H1 (cell line): ENCODE measurements around the gene ASTN1. TPM values are rescaled to one million over a fixed set of nuclear protein-coding genes. Genes with fewer than 3 reads are reported as not detected.

Experiments
- BRCA1 ChIP-seq: IDR thresholded peaks from 2 replicates; pipeline ENCODE4 v1.6.1; 2012; ENCODE audit warnings: low read depth, low read length, improper control_type of control experiment
- CHD2 ChIP-seq: IDR thresholded peaks from 2 replicates; pipeline ENCODE4 v1.6.1; 2012; ENCODE audit warnings: low read length, improper control_type of control experiment
- KDM4A ChIP-seq: IDR thresholded peaks from one replicate; pipeline ENCODE4 v1.7.1; 2012; ENCODE audit warnings: low read depth, mild to moderate bottlenecking, moderate library complexity, low read length, inconsistent platforms; ENCODE audit not compliant: severe bottlenecking
- SP1 ChIP-seq: IDR thresholded peaks from 2 replicates; pipeline ENCODE4 v1.6.1; 2011; ENCODE audit warnings: low read depth, low read length
- SP2 ChIP-seq: IDR thresholded peaks from 2 replicates; pipeline ENCODE4 v1.6.1; 2012; ENCODE audit warnings: mild to moderate bottlenecking, low read length, inconsistent platforms
- SP4 ChIP-seq: IDR thresholded peaks from 2 replicates; pipeline ENCODE4 v1.6.1; 2012; ENCODE audit warnings: low read length, inconsistent platforms
- TAF1 ChIP-seq: IDR thresholded peaks from 2 replicates; pipeline ENCODE4 v1.6.1; 2011; ENCODE audit warnings: mild to moderate bottlenecking, low read depth, low read length
- polyA plus RNA-seq, 7 experiments: library from polyadenylated mRNA; depleted of rRNA in 3 of 7; stranded (reverse) in 5 of 7; unstranded in 2 of 7; fragments of >200 nt in 5 of 7; fragments of 200-250 nt in 2 of 7; gene quantifications; 1 replicate in 5 of 7; 2 replicates in 1 of 7; 4 replicates in 1 of 7; pipeline versions ENCODE4 v1.2.1 to v1.2.3, GENCODE V29; 2011 to 2013; ENCODE audit warnings: missing spikeins in 2 of 7, mixed read lengths in 2 of 7
- total RNA-seq: library from RNA; stranded (reverse); fragmentation: NEBNext Ultra II Directional; extraction: Animal tissue kit (Norgen Biotek cat#: 25700); gene quantifications from 2 replicates; pipeline ENCODE4 v1.2.1, GENCODE V29; 2021
- TF ChIP-seq, protein P1 (sequence below): fragments of 300-600 bp; sonication (generic); IDR thresholded peaks from 2 replicates; pipeline ENCODE4 v1.7.1; 2012; ENCODE audit warnings: low read length, moderate library complexity, mild to moderate bottlenecking, inconsistent platforms; ENCODE audit not compliant: insufficient replicate concordance
- TF ChIP-seq, protein P2 (sequence below), 3 experiments: IDR thresholded peaks; 1 replicate in 2 of 3; 2 replicates in 1 of 3; pipeline versions ENCODE4 v1.5.1 to v1.6.1; 2011; ENCODE audit warnings: low read length in 3 of 3, mild to moderate bottlenecking in 3 of 3, inconsistent platforms in 2 of 3, low read depth in 1 of 3, moderate library complexity in 1 of 3; ENCODE audit not compliant: insufficient read depth in 1 of 3; ENCODE audit errors: control extremely low read depth in 1 of 3

ASTN1 gene
- total and polyA plus RNA-seq, 2 of the 8 experiments (the other 6 are each of a cell fraction or from before 2014, with no cell fraction given) = 2.9 to 4.1 TPM

DNA sequence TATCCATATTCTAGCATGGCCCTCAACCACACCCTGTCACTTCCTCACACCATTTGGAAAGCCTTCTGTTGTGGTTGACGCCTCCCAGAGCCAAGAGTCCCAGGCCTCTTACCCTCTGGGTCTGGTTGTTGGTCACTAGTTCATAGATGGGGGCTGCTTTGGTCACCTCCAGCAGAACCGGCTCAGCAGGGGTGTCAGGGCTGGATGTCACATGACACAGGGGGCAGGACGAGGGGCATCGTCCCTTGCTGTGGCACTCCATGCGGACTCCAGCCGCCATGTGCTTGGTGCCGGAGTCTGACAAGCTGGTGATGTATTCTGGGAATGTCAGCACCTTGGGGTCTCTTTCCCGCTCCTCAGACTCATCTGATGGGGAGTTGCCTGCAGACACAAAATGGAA is 270.1 kb downstream of the ASTN1 start (continued):
- TF ChIP-seq, protein P1, sequence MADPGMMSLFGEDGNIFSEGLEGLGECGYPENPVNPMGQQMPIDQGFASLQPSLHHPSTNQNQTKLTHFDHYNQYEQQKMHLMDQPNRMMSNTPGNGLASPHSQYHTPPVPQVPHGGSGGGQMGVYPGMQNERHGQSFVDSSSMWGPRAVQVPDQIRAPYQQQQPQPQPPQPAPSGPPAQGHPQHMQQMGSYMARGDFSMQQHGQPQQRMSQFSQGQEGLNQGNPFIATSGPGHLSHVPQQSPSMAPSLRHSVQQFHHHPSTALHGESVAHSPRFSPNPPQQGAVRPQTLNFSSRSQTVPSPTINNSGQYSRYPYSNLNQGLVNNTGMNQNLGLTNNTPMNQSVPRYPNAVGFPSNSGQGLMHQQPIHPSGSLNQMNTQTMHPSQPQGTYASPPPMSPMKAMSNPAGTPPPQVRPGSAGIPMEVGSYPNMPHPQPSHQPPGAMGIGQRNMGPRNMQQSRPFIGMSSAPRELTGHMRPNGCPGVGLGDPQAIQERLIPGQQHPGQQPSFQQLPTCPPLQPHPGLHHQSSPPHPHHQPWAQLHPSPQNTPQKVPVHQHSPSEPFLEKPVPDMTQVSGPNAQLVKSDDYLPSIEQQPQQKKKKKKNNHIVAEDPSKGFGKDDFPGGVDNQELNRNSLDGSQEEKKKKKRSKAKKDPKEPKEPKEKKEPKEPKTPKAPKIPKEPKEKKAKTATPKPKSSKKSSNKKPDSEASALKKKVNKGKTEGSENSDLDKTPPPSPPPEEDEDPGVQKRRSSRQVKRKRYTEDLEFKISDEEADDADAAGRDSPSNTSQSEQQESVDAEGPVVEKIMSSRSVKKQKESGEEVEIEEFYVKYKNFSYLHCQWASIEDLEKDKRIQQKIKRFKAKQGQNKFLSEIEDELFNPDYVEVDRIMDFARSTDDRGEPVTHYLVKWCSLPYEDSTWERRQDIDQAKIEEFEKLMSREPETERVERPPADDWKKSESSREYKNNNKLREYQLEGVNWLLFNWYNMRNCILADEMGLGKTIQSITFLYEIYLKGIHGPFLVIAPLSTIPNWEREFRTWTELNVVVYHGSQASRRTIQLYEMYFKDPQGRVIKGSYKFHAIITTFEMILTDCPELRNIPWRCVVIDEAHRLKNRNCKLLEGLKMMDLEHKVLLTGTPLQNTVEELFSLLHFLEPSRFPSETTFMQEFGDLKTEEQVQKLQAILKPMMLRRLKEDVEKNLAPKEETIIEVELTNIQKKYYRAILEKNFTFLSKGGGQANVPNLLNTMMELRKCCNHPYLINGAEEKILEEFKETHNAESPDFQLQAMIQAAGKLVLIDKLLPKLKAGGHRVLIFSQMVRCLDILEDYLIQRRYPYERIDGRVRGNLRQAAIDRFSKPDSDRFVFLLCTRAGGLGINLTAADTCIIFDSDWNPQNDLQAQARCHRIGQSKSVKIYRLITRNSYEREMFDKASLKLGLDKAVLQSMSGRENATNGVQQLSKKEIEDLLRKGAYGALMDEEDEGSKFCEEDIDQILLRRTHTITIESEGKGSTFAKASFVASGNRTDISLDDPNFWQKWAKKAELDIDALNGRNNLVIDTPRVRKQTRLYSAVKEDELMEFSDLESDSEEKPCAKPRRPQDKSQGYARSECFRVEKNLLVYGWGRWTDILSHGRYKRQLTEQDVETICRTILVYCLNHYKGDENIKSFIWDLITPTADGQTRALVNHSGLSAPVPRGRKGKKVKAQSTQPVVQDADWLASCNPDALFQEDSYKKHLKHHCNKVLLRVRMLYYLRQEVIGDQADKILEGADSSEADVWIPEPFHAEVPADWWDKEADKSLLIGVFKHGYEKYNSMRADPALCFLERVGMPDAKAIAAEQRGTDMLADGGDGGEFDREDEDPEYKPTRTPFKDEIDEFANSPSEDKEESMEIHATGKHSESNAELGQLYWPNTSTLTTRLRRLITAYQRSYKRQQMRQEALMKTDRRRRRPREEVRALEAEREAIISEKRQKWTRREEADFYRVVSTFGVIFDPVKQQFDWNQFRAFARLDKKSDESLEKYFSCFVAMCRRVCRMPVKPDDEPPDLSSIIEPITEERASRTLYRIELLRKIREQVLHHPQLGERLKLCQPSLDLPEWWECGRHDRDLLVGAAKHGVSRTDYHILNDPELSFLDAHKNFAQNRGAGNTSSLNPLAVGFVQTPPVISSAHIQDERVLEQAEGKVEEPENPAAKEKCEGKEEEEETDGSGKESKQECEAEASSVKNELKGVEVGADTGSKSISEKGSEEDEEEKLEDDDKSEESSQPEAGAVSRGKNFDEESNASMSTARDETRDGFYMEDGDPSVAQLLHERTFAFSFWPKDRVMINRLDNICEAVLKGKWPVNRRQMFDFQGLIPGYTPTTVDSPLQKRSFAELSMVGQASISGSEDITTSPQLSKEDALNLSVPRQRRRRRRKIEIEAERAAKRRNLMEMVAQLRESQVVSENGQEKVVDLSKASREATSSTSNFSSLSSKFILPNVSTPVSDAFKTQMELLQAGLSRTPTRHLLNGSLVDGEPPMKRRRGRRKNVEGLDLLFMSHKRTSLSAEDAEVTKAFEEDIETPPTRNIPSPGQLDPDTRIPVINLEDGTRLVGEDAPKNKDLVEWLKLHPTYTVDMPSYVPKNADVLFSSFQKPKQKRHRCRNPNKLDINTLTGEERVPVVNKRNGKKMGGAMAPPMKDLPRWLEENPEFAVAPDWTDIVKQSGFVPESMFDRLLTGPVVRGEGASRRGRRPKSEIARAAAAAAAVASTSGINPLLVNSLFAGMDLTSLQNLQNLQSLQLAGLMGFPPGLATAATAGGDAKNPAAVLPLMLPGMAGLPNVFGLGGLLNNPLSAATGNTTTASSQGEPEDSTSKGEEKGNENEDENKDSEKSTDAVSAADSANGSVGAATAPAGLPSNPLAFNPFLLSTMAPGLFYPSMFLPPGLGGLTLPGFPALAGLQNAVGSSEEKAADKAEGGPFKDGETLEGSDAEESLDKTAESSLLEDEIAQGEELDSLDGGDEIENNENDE = no peak
- TF ChIP-seq KDM4A = no peak
- TF ChIP-seq, protein P2, sequence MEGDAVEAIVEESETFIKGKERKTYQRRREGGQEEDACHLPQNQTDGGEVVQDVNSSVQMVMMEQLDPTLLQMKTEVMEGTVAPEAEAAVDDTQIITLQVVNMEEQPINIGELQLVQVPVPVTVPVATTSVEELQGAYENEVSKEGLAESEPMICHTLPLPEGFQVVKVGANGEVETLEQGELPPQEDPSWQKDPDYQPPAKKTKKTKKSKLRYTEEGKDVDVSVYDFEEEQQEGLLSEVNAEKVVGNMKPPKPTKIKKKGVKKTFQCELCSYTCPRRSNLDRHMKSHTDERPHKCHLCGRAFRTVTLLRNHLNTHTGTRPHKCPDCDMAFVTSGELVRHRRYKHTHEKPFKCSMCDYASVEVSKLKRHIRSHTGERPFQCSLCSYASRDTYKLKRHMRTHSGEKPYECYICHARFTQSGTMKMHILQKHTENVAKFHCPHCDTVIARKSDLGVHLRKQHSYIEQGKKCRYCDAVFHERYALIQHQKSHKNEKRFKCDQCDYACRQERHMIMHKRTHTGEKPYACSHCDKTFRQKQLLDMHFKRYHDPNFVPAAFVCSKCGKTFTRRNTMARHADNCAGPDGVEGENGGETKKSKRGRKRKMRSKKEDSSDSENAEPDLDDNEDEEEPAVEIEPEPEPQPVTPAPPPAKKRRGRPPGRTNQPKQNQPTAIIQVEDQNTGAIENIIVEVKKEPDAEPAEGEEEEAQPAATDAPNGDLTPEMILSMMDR (IDR thresholded peaks at IDR 0.05; ENCODE audit: control extremely low read depth in 1 of 3, insufficient read depth in 1 of 3, low read depth in 1 of 3, low read length in 3 of 3) = no peak
- TF ChIP-seq SP4 = no peak
- no peak for TF ChIP-seq SP1
- TF ChIP-seq SP2 = no peak
- TF ChIP-seq BRCA1 = no peak
- no peak for TF ChIP-seq TAF1
- no peak for TF ChIP-seq CHD2
